Stimulated activated CD4-positive, alpha-beta T cell treated with anti-CD3 and anti-CD28 coated beads, Interleukin-12 subunit alpha, Interleukin-12 subunit beta, amount 100 ng/mL, for 4 hours (primary cell): Measurements from ENCODE around the gene LYPLA2.
"Not testable (repeated sequence)": the region's sequence is repeated elsewhere in the genome, so short reads cannot be mapped to it uniquely, and the experiment has no call there.

Source experiments
- DNase-seq: peaks from one replicate; pipeline ENCODE4 v3.0.0-alpha.2; 2020

The LYPLA2 gene

DNA sequence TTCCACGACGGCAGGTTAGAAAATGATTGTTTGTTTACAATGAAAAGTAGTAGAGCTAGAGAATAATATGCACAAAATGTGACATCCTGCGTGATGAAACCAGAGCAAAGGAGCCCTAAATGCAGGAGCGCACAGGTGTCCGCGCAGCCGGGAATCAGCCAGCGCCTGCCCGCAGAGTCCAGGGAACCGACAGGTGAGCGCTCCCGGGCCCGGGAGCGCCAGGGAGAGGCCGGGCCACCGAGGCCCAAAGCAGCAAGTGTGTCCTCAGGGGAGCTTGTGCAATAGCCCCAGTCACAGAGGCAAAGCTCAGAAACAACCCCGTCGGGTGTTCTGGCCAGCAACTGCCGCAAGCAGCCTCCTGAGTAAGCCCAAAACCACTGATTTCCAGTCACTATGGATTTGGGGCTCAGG lies 10.4 kb downstream of the LYPLA2 start:
- DNase-seq = no peak

DNA sequence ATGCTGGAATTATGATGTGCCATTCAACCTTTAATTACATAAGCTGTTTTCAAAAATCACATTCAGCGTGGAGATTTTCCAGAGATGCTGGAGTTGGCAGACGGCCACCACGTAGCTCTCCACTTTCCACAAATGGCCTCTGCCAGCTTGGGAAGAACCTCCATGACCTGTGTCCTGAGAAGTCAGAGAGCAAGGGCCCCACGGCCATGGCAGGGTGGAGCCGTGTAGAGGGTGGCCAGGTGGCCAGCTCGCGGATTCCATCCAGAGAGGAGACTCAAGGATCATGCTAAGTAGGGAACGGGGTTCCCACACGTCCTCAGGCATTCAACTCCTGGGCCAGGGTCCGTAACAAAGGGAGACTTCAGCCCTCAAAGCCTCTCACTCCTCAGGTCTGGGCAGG lies 10.9 kb downstream of the LYPLA2 start:
- no peak for DNase-seq

- not testable (repeated sequence) for DNase-seq
Observed at GRCh38 chr1:23802809-23803342, 11.9 kb downstream of the LYPLA2 start.

- no peak for DNase-seq
Observed at GRCh38 chr1:23803674-23804073, 12.7 kb downstream of the LYPLA2 start.

GRCh38 chr1:23804183-23804835 lies 13.4 kb downstream of the LYPLA2 start:
- no peak for DNase-seq

DNA sequence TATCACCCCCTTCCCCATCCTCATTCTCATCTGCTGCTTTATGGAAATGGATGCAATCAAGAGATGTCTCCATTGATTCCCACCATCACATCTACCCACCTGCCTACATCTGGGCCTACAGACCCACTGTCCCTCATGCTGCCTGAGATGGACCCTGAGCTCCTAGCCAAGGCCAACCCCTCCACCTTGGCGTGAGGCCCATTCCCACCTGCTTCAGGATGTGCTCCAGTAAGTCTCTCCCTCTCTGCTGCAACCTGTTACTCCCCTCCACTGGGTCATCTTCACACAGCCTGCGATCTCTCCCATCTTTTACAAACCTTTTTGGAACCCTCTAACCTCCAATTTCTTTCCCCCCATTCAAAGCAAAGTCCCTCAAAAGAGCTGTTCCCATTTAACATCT lies 14.1 kb downstream of the LYPLA2 start:
- DNase-seq = no peak

DNA sequence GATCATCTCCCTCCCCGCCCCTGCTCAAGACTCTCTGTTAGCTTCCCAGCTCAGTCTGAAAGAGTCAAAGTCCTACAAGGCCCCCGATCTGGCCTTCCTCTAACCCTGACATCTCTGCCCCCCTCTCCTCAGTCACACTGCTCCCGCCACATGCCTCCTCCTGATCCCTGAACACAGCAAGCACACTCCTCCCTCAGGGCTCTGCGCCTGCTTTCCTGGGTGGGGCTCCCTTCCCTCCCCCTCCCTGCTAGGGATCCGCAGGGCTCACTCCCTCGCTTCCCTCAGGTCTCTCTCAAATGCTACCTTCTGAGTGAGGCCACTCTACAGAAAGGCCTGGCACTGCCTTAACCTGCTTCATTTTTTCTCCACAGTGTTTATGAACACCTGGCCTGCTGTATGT lies 15.3 kb downstream of the LYPLA2 start:
- DNase-seq = no peak

DNA sequence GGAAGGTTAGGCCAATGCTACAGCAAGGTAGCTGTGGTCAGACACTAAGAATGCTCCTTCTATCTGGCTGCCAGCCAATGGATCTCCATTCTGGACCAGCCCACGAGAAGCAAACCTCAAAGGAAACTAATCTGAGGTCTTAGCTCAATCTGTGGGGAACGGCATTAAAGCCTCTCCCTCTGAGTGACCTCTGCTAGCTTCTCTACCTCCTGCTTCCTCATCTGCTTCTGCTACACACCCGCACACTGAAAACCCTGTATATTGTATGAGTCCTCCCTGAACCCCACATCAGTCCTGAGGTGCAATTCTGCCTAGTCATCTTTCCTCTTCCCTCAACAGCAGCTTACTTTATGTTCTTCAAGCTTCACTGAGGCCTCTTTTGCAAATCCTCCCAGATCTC lies 16.5 kb downstream of the LYPLA2 start:
- no peak for DNase-seq

DNA sequence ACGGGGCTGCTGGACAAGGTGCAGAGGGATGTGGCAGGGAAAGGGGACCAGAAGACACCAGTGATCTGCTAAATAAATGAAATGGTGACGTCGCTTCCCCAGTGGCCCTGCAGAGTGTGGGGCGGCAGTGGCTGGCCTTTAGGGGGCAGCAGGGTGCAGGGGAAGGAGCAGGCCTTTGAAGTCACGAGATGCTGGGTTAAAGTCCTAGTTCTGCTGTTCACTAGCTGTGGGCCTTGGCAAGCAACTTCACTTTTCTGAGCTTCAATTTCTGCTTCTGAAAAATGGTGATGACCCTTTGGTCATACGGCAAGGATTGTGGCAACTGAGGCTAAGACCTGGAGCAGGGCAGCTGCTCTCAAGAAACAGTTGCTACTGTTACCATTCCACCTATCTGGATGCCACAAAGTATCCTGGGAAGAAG lies 18.8 kb downstream of the LYPLA2 start:
- DNase-seq = peak; percentile 75

DNA sequence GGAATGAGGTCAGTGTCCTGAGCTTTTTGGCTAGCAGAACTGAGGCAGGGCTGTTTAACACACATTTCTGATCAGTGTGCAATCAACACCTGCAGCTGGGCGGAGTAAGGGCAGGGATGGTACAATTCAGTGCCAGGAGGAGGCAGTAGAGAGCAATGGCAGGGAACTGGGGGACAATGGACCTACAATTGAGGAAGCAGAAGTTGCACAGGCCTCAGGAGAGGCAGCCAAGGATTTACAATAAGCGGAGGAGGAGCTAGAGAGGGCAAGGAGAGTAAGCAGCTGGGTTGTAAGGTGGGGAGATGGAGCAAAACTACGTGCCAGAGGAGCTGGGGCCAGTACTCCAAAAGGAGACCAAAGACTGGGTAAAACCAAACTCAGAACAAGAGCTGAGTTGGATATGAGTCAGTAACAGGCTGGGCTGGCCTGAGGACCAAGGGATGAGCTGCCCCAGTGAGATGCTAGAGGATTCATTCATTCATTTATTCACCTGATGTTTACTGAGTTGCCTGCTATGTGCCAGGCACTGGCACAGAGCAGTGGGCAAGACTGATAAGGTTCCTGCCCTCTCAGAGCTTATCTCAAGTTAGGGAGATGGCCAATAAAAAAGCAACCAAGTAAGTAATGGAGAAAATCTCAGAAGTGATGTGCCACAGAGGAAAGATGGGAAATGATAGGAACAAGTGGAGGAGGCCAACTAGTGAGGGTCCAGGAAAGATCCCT lies 20.0 kb downstream of the LYPLA2 start:
- DNase-seq = peak; percentile 38

DNA sequence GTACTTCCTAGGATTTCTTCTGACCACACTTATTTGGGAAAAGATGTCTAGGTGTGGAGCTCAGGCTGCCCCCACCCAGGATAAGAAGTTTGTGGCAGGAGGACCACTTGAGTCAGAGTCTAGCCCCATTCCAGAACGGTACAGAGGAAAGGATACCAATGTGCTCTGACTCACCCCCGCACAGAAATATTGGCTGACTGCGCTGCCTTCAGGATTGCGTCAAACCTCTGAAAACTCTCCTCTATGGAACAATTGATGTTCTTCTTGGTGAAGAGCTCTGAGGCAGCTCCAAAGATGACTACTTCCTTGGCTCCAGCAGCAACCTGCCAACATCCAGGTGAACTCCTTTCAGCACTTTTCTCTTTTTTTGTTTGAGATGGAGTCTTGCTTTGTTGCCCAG lies 23.1 kb downstream of the LYPLA2 start:
- no peak for DNase-seq

DNA sequence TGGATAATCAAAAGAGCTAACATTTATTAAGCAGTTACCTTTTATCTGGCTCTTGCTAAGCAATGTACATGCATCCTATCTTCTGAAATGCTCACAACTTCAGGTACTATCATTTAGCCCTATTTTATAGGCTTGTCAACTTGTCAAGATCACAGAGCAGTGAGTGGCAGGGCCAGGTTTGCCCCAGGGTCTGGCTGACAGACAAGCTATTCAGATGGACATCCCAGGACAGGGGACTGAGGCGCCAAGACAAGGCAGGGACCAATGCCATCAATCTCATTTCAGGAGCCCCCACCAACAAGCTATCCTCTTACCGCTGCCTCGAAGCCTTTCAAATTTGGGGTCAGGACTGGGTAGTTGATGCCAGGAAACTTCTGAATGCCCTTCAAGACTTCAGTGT lies 25.4 kb downstream of the LYPLA2 start:
- DNase-seq = no peak

DNA sequence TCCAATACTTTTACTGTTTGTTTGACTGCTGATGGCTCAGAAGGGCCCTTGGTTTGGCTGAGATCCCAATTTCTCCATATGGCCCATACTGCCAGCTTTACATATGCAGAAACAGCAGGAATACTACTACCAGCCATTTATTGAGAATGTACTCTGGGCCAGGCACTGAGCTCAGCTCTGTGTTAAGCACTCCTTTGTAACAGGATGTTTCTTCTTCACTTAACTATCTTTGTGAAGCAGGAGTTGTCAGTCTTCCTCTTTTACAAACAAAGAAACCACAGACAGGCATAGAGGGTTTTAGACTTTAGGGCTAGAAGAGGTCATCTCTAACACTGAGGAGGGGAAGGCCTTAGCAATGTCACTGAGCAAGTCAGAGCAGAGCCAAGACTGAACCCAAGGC lies 26.0 kb downstream of the LYPLA2 start:
- DNase-seq = no peak

DNA sequence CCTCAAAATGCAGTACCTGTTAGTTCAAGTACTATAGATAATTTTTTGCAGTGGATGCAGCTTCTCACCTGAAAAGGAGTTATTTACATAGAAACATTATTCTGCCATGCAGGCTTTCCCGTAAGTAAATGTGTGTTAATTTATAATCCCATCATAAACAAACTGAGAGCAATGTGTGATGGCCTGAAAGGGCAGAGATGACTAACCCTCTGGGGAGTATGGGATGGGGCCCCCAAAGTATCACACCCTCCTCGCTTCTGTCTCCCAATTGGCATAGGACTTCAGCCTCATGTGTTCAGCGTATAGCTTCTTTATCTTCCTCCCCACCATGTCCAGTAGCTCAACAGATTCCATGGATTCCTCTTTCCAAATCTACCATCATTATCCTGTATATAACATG lies 26.7 kb downstream of the LYPLA2 start:
- DNase-seq = no peak

DNA sequence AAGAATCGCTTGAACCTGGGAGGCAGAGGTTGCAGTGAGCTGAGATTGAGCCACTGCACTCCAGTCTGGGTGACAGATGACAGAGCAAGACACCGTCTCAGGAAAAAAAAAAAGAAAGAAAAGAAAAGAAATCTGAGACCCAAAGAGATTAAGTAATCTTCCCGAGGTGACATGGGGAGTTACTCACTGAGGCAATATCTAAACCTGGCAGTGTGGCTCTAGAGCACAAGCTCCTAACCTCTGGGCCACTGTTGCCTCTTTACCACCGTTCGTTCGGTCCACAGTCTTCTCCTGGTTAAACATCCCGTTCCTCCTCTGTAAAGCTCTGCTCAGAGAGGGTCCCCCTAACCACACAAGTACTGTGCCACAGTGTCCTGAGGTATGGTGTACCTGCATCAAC lies 32.8 kb downstream of the LYPLA2 start:
- DNase-seq = no peak

DNA sequence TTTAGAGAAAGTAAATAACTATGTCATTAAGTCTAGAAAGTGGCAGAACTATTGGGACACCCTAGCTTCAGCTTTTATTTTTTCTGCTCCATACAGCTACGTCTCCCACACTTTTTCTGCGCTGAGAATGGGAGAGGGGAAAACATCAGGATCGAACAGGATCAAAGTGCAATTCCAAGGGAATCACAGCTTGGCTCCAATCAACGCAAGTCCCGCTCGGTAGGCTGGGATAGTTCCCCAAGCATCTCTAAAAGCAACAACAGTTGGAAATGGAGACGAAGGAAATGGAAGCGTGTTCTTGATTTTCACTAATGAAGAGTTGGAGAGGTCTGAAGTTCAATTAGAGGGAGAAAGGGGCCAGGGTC lies 33.7 kb downstream of the LYPLA2 start:
- DNase-seq = no peak

DNA sequence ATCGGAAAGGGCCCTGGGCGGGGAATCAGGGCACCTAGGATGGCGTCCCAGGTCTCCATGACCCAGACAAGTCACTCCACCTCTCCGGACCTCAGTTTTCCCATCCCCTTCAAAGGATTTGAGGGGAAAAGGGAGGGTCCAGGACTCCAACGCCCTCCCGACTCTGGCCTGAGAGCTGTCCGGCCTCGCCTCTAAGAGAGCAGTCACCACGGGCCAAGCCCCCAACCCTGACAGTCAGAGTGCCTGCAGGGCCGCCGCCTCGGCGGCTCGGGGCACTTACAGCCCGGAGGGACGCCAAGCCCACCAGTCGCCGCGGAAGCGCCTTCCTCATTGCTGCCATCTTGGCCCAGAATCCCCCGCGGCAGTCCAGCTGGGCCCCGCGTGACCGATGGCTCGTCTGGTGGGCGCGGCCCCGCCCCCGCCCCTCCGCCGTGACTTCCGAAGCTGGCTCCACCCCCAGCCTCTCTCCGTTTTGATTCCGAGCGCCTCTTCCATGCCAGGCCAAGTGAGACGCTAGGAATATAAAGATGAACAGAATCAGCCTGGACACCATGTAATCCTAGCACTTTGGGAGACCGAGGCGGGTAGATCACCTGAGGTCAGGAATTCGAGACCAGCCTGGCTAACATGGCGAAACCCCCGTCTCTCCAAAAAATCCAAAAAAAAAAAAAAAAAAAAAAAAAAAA lies 34.3 kb downstream of the LYPLA2 start, which contains the start of gene HMGCL:
Gene HMGCL (minus strand): TSS at position 354 of the 686 bp plus-strand sequence. CDS start 14 bp downstream, at position 340.
- DNase-seq = peak; percentile 87

DNA sequence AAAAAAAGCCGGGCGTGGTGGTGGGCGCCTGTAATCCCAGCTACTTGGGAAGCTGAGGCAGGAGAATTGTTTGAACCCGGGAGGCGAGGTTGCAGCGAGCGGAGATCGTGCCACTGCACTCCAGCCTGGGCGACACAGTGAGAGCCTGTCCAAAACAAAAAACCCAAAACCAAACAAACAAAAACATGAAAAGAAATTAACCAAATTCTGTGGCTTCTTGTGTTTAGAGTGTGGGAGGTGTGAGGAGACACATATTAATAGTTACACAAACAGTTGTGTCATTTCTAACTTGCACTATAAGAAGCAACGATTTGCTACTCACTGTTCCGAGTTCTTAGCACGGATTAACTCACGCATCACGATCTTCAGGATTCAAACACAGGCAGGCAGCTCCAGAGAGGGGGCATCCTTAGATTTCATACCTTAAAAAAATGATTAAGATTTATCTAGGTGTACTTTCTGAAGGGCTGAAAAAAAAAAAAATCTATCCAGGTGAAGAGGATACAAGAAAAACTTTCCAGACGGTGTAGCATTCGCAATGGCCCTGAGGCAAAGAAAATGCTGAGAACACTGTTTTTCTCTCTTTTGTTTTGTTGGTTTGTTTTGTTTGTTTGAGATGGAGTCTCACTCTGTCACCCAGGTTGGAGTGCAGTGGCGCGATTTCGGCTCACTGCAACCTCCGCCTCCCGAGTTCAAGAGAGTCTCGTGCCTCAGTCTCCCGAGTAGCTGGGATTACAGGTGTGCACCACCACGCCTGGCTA lies 35.0 kb downstream of the LYPLA2 start:
- no peak for DNase-seq

DNA sequence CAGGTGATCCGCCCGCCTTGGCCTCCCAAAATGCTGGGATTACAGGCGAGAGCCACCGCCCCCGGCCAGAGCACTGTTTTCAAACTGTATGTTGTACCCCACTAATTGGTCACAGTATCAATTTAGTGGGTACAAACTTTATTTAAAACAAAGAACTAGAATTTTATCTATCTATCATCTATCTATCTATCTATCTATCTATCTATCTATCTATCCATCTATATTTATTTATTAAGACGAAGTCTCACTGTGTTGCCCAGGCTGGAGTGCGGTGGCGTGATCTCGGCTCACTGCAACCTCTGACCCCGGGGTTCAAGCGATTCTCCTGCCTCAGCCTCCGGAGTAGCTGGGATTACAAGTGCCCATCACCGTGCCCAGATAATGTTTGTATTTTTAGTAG lies 35.6 kb downstream of the LYPLA2 start:
- DNase-seq = not testable (repeated sequence)

- no peak for DNase-seq
Observed at GRCh38 chr1:23827717-23828116, 36.8 kb downstream of the LYPLA2 start.

GRCh38 chr1:23834156-23834555 lies 43.2 kb downstream of the LYPLA2 start:
- not testable (repeated sequence) for DNase-seq

DNA sequence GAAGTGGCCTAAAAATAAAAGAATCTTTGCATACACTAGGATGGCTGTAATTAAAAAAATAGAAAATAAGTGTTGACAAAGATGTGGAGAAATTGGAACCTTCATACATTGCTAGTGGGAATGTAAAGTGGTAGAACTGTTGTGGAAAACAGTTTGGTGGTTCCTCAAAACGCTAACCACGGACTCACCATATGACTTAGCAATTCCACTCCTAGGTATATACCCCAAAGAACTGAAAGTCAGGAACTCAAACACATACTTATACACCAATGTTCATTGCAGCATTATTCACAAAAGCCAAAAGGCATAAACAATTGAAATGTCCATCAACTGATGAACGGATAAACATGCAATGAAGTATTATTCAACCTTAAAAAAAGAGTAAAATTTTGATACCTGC lies 45.1 kb downstream of the LYPLA2 start:
- no peak for DNase-seq

- peak; percentile 1 for DNase-seq
Observed at GRCh38 chr1:23837908-23838307, 47.0 kb downstream of the LYPLA2 start.
